Midbrain (tissue), 1 donor: ENCODE measurements around the gene HES4.

Source experiments
- DNase-seq: peaks from one replicate; lab custom pipeline; 2025; lab: John Stamatoyannopoulos, UW

The HES4 gene

GRCh38 chr1:1033731-1034438 lies 34.0 kb upstream of the HES4 start:
- no peak for DNase-seq

GRCh38 chr1:1033009-1033587 lies 33.2 kb upstream of the HES4 start:
- peak; percentile 86 for DNase-seq

GRCh38 chr1:1032424-1032823 lies 32.5 kb upstream of the HES4 start:
- DNase-seq = no peak

- no peak for DNase-seq
Measured at GRCh38 chr1:1031659-1032235, 31.9 kb upstream of the HES4 start.

GRCh38 chr1:1030867-1031658 lies 31.2 kb upstream of the HES4 start:
- peak; percentile 19 for DNase-seq

GRCh38 chr1:1027791-1028190 lies 27.9 kb upstream of the HES4 start:
- no peak for DNase-seq

GRCh38 chr1:1026599-1027413 lies 26.9 kb upstream of the HES4 start:
- DNase-seq = no peak

- no peak for DNase-seq
Measured at GRCh38 chr1:1025730-1026129, 25.8 kb upstream of the HES4 start.

GRCh38 chr1:1024771-1025699 lies 25.1 kb upstream of the HES4 start:
- DNase-seq = peak; percentile 40

GRCh38 chr1:1024149-1024770 lies 24.4 kb upstream of the HES4 start:
- no peak for DNase-seq

- DNase-seq = no peak
Measured at GRCh38 chr1:1023700-1024099, 23.8 kb upstream of the HES4 start.

GRCh38 chr1:1022302-1023009 lies 22.6 kb upstream of the HES4 start:
- no peak for DNase-seq

- DNase-seq = no peak
Measured at GRCh38 chr1:1021920-1022259, 22.0 kb upstream of the HES4 start.

GRCh38 chr1:1021010-1021919 lies 21.4 kb upstream of the HES4 start:
- DNase-seq = no peak

GRCh38 chr1:1020415-1021009 lies 20.6 kb upstream of the HES4 start:
- DNase-seq = no peak

- DNase-seq = no peak
Measured at GRCh38 chr1:1020000-1020404, 20.1 kb upstream of the HES4 start, which contains the start of gene AGRN. Gene AGRN (plus strand): TSS chr1:1020120. CDS start chr1:1020173, 53 bp downstream.

GRCh38 chr1:1019122-1019999 lies 19.5 kb upstream of the HES4 start:
- peak; percentile 86 for DNase-seq
